ENCODE data around the gene SPRY4. TPM values are rescaled to one million over a fixed set of nuclear protein-coding genes. Genes with fewer than 3 reads are reported as not detected.

SPRY4 gene
- total RNA-seq, 3 donors from 2014 or later: 10.7 to 13.8 (median 11.6) TPM

GRCh38 chr5:142319560-142320429, 5.0 kb downstream of the SPRY4 start:
- TF ChIP-seq CTCF (IDR thresholded peaks at IDR 0.05): no peak
- Histone ChIP-seq H3K9me3 (no peaks in the 10 kb centered on the region), H3K36me3 (ENCODE audit: low read depth) (no peaks in the 10 kb centered on the region), H3K4me1 (ENCODE audit: low read depth) (peaks cover 44% of the 10 kb centered on the region), H3K4me3 (no peak overlapping the region)
- no peak for DNase-seq
- ATAC-seq: no peak
- intact Hi-C loops (cut with DNase I, micrococcal nuclease): no loop called here

- ATAC-seq: no peak
- no peaks in the 10 kb centered on the region for H3K36me3 ChIP-seq (ENCODE audit: low read depth)
- no peak for DNase-seq
- H3K4me3 ChIP-seq: no peak overlapping the region
- no peaks in the 10 kb centered on the region for H3K9me3 ChIP-seq
- intact Hi-C loops (cut with DNase I, micrococcal nuclease): no loop called here
- no peak for TF ChIP-seq CTCF (IDR thresholded peaks at IDR 0.05)
- peaks cover 41% of the 10 kb centered on the region for H3K4me1 ChIP-seq (ENCODE audit: low read depth)
Measured at GRCh38 chr5:142319105-142319504, 5.7 kb downstream of the SPRY4 start.

- H3K4me3 ChIP-seq: no peak overlapping the region
- no peaks in the 10 kb centered on the region for H3K9me3 ChIP-seq
- DNase-seq: no peak
- TF ChIP-seq CTCF (IDR thresholded peaks at IDR 0.05): no peak
- no peak for ATAC-seq
- no peaks in the 10 kb centered on the region for H3K36me3 ChIP-seq (ENCODE audit: low read depth)
- H3K4me1 ChIP-seq (ENCODE audit: low read depth): peaks cover 29% of the 10 kb centered on the region
- intact Hi-C loops (cut with DNase I, micrococcal nuclease): no loop called here
Measured at GRCh38 chr5:142317753-142318152, 7.1 kb downstream of the SPRY4 start.

- DNase-seq (no peak), ATAC-seq (no peak)
- H3K9me3 ChIP-seq: no peaks in the 10 kb centered on the region
- peaks cover 25% of the 10 kb centered on the region for H3K4me1 ChIP-seq (ENCODE audit: low read depth)
- TF ChIP-seq CTCF (IDR thresholded peaks at IDR 0.05): no peak
- H3K36me3 ChIP-seq (ENCODE audit: low read depth): no peaks in the 10 kb centered on the region
- intact Hi-C loops (cut with DNase I, micrococcal nuclease): no loop called here
- no peak overlapping the region for H3K4me3 ChIP-seq
Measured at GRCh38 chr5:142317173-142317572, 7.6 kb downstream of the SPRY4 start.

- Histone ChIP-seq H3K4me3 (no peak overlapping the region), H3K9me3 (no peaks in the 10 kb centered on the region), H3K4me1 (ENCODE audit: low read depth) (peaks cover 24% of the 10 kb centered on the region), H3K36me3 (ENCODE audit: low read depth) (no peaks in the 10 kb centered on the region)
- intact Hi-C loops (cut with DNase I, micrococcal nuclease): no loop called here
- DNase-seq (no peak), ATAC-seq (no peak)
- TF ChIP-seq CTCF (IDR thresholded peaks at IDR 0.05): no peak
Measured at GRCh38 chr5:142316681-142317080, 8.1 kb downstream of the SPRY4 start.
